ENCODE measurements around the gene PNCK.

PNCK gene

GRCh38 chrX:153627675-153628111, 45.9 kb downstream of the PNCK start:
- H3K36me3 ChIP-seq = no peaks in the 10 kb centered on the region
- H3K27me3 ChIP-seq (ENCODE audit: insufficient read depth, low read depth, severe bottlenecking) = peaks cover 31% of the 10 kb centered on the region
- H3K9me3 ChIP-seq (ENCODE audit: severe bottlenecking) = peaks cover 3% of the 10 kb centered on the region
- DNase-seq = no peak
- no peak for TF ChIP-seq CTCF (IDR thresholded peaks at IDR 0.05; ENCODE audit: low read depth, low read length)
- no peak overlapping the region for H3K27ac ChIP-seq
- H3K4me3 ChIP-seq (ENCODE audit: low read depth, low read length) = no peak overlapping the region

GRCh38 chrX:153626863-153627674, 46.5 kb downstream of the PNCK start:
- Histone ChIP-seq H3K4me3 (ENCODE audit: low read depth, low read length) (no peak overlapping the region), H3K27me3 (ENCODE audit: insufficient read depth, low read depth, severe bottlenecking) (peaks cover 26% of the 10 kb centered on the region), H3K9me3 (ENCODE audit: severe bottlenecking) (peaks cover 3% of the 10 kb centered on the region), H3K27ac (no peak overlapping the region), H3K36me3 (no peaks in the 10 kb centered on the region)
- DNase-seq = no peak
- TF ChIP-seq CTCF (IDR thresholded peaks at IDR 0.05; ENCODE audit: low read depth, low read length) = no peak

- TF ChIP-seq CTCF (IDR thresholded peaks at IDR 0.05; ENCODE audit: low read depth, low read length) = no peak
- no peaks in the 10 kb centered on the region for H3K9me3 ChIP-seq (ENCODE audit: severe bottlenecking)
- no peak overlapping the region for H3K4me3 ChIP-seq (ENCODE audit: low read depth, low read length)
- no peak for DNase-seq
- H3K27ac ChIP-seq = no peak overlapping the region
- H3K36me3 ChIP-seq = no peaks in the 10 kb centered on the region
- peaks cover 21% of the 10 kb centered on the region for H3K27me3 ChIP-seq (ENCODE audit: insufficient read depth, low read depth, severe bottlenecking)
Observed at GRCh38 chrX:153626025-153626633, 47.5 kb downstream of the PNCK start.

GRCh38 chrX:153625271-153626024, 48.2 kb downstream of the PNCK start:
- Histone ChIP-seq H3K27me3 (ENCODE audit: insufficient read depth, low read depth, severe bottlenecking) (peaks cover 25% of the 10 kb centered on the region), H3K9me3 (ENCODE audit: severe bottlenecking) (no peaks in the 10 kb centered on the region), H3K36me3 (no peaks in the 10 kb centered on the region), H3K27ac (no peak overlapping the region), H3K4me3 (ENCODE audit: low read depth, low read length) (no peak overlapping the region)
- no peak for TF ChIP-seq CTCF (IDR thresholded peaks at IDR 0.05; ENCODE audit: low read depth, low read length)
- DNase-seq = peak; percentile 8

DNA sequence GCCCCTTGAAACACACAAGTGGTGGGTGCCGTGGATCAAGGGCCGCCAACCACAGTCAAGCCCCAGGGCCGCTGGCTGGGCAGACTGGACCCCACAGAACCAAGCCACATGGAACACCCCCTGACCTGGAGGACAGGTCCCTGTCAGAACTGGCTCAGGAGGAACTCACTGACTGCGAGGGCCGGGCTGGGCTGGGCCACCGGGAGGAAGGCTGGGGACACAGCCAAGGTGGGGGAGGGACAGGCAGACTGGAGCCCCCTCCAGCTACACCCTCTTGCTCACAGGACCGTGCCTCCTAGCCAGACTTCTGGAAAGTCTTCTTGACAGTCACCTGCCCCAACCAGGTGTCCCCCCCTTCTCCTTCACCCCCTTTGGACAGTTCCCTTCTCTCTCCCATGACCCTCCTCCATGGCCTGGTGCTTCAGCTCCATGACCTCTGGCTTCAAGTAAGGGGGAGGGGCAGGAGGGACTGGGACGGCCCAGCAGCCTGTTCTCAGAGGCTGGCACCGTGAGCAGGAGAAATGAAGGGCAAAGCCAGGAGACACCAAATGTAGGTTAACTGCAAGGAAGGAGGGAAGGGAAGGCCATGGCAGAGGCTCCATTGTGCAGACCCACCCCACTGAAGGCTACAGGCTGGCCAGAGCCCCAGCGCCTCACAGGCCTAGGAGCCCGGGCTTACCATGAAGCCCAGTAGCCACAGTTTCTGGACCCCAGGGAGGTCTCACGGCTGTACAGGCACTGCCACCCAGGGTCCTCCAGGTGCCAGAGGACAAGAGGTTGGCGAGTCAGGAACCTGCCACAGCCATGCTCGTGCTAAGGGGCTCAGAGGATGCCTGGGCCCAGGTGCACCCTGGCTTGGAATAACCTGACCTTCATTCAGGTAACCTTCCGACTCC, 49.2 kb downstream of the PNCK start:
- peaks cover 25% of the 10 kb centered on the region for H3K27me3 ChIP-seq (ENCODE audit: insufficient read depth, low read depth, severe bottlenecking)
- TF ChIP-seq CTCF (IDR thresholded peaks at IDR 0.05; ENCODE audit: low read depth, low read length) = no peak
- H3K9me3 ChIP-seq (ENCODE audit: severe bottlenecking) = no peaks in the 10 kb centered on the region
- H3K4me3 ChIP-seq (ENCODE audit: low read depth, low read length) = no peak overlapping the region
- no peak overlapping the region for H3K27ac ChIP-seq
- DNase-seq = no peak
- no peaks in the 10 kb centered on the region for H3K36me3 ChIP-seq
